ENCODE results near the gene PLCB3. TPM values are rescaled to one million over a fixed set of nuclear protein-coding genes. Genes with fewer than 3 reads are reported as not detected.

The PLCB3 gene
- total and polyA plus RNA-seq, 8 donors: 5.7 to 13.1 (median 6.9) TPM

- DNase-seq (peak in 2 of 6 donors; percentile 24 to 38), ATAC-seq (no peak), FAIRE-seq (no peak)
- 55 to 59% methylated on average over 5 of the region's 5 CpGs for WGBS, 2 donors
- H3K9me3 ChIP-seq: no peaks in the 10 kb centered on the region
- TF ChIP-seq, protein P1, sequence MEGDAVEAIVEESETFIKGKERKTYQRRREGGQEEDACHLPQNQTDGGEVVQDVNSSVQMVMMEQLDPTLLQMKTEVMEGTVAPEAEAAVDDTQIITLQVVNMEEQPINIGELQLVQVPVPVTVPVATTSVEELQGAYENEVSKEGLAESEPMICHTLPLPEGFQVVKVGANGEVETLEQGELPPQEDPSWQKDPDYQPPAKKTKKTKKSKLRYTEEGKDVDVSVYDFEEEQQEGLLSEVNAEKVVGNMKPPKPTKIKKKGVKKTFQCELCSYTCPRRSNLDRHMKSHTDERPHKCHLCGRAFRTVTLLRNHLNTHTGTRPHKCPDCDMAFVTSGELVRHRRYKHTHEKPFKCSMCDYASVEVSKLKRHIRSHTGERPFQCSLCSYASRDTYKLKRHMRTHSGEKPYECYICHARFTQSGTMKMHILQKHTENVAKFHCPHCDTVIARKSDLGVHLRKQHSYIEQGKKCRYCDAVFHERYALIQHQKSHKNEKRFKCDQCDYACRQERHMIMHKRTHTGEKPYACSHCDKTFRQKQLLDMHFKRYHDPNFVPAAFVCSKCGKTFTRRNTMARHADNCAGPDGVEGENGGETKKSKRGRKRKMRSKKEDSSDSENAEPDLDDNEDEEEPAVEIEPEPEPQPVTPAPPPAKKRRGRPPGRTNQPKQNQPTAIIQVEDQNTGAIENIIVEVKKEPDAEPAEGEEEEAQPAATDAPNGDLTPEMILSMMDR (IDR thresholded peaks at IDR 0.05): no peak
- no peaks in the 10 kb centered on the region for H3K36me3 ChIP-seq
- H3K4me1 ChIP-seq: peaks cover 29 to 55% (median 51%) of the 10 kb centered on the region in 3 donors
- no peaks in the 10 kb centered on the region for H3K27me3 ChIP-seq
- no peak overlapping the region for H3K4me3 ChIP-seq
- peak overlapping the region in 3 of 4 donors; percentile 97 to 100 (median 97) for H3K27ac ChIP-seq
- intact Hi-C loops (cut with DNase I): no loop called here
Observed at GRCh38 chr11:64238999-64239398, 12.3 kb upstream of the PLCB3 start.

- Histone ChIP-seq H3K4me3 (peak overlapping the region in 2 of 4 donors; percentile 78), H3K4me1 (peaks cover 29 to 57% (median 51%) of the 10 kb centered on the region in 3 donors), H3K36me3 (no peaks in the 10 kb centered on the region), H3K27ac (peak overlapping the region; percentile 97 to 100 (median 98)), H3K9me3 (no peaks in the 10 kb centered on the region), H3K27me3 (no peaks in the 10 kb centered on the region)
- ATAC-seq (no peak), DNase-seq (peak in 1 of 6 donors; percentile 49), FAIRE-seq (no peak)
- intact Hi-C loops (cut with DNase I): no loop called here
- 71% methylated on average over 11 of the region's 11 CpGs for WGBS, 2 donors
- TF ChIP-seq, protein P1 (IDR thresholded peaks at IDR 0.05): no peak
Observed at GRCh38 chr11:64239662-64240434, 11.5 kb upstream of the PLCB3 start.

- ATAC-seq (peak; percentile 56 to 74 (median 66)), FAIRE-seq (no peak), DNase-seq (peak; percentile 97 to 99 (median 99))
- peaks cover 29 to 55% (median 46%) of the 10 kb centered on the region in 3 donors for H3K4me1 ChIP-seq
- 0 to 1% methylated on average over 58 of the region's 58 CpGs for WGBS, 2 donors
- no peaks in the 10 kb centered on the region for H3K27me3 ChIP-seq
- no peaks in the 10 kb centered on the region for H3K9me3 ChIP-seq
- TF ChIP-seq, protein P1 (IDR thresholded peaks at IDR 0.05): no peak
- no peaks in the 10 kb centered on the region for H3K36me3 ChIP-seq
- peak within 1 kb of the TSS; percentile 97 to 100 (median 98) for H3K27ac ChIP-seq
- intact Hi-C loops (cut with DNase I): no loop called here
- peak within 1 kb of the TSS; percentile 78 to 91 (median 80) for H3K4me3 ChIP-seq
Observed at GRCh38 chr11:64240435-64241240, 10.7 kb upstream of the PLCB3 start, which contains the start of gene FKBP2. Gene FKBP2 (plus strand): TSS chr11:64241095. CDS start chr11:64242388, 1,293 bp downstream.

GRCh38 chr11:64241241-64241490, 10.2 kb upstream of the PLCB3 start:
- peaks cover 29 to 49% (median 46%) of the 10 kb centered on the region in 3 donors for H3K4me1 ChIP-seq
- DNase-seq: peak in 5 of 6 donors; percentile 100
- H3K9me3 ChIP-seq: no peaks in the 10 kb centered on the region
- intact Hi-C loops (cut with DNase I): no loop called here
- peak overlapping the region; percentile 26 to 78 (median 57) for H3K4me3 ChIP-seq
- TF ChIP-seq, protein P1 (IDR thresholded peaks at IDR 0.05): no peak
- H3K36me3 ChIP-seq: no peaks in the 10 kb centered on the region
- peak; percentile 69 to 82 (median 76) for ATAC-seq
- H3K27ac ChIP-seq: peak overlapping the region; percentile 97 to 100 (median 98)
- no peaks in the 10 kb centered on the region for H3K27me3 ChIP-seq
- no peak for FAIRE-seq
- WGBS, 2 donors: 0 to 2% methylated on average over 24 of the region's 24 CpGs
